ENCODE data around the gene BEST4. TPM values are rescaled to one million over a fixed set of nuclear protein-coding genes. Genes with fewer than 3 reads are reported as not detected.
A peak's percentile ranks its signal among the peaks of the same experiment; 100 is the strongest.
"Not testable (repeated sequence)": the region's sequence is repeated elsewhere in the genome, so short reads cannot be mapped to it uniquely, and the experiment has no call there.

The BEST4 gene
- total RNA-seq, 1 donor from 2014 or later: 0.16 TPM

DNA sequence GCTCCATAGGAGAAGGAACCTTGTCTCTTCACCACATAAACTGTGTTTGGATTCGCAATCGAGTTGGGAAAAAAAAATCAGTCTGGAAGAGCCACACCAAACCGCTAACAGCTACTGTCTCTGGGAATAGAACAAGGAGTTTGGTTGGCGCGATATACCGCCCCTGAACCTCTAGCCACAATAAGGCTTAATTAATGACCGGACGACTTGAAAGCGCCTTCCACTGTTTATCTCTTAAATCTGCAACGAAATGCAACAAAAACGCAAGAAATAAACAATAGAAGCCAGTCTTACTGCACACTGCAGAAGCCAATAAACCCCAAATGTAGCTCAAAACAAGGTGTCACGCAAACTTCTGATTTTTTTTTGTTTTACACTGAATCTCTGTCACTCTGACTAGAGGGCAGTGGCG lies 31.2 kb upstream of the BEST4 start:
- DNase-seq: no peak

DNA sequence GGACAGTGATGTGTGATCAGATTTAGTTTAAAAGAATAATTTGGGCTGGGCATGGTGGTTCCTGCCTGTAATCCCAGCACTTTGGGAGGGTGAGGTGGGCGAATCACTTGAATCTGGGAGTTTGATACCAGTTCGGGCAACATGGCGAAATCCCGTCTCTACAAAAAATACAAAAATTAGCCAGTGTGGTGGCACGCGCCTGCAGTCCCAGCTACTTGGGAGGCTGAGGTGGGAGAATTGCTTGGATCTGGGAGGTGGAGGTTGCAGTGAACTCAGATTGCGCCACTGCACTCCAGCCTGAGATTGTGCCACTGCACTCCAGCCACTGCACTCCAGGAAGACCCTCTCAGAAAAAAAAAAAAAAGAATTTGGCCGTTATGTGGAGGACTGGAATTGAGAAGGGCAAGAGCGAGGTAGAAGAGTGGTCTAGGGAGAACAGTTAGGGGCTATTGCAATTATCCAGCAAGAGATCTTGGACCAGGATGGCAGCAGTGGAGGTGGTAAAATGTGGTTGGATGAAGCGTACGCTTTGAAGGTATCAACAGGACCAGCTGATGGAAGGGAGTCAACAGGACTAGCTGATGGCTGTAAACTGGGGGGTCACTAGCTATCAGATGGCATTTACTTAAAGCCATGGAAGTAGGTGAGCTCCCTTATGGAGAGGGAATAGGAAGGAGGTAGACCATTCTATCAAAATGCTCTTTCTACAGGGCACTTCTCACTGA lies 30.0 kb upstream of the BEST4 start:
- no peak for DNase-seq

DNA sequence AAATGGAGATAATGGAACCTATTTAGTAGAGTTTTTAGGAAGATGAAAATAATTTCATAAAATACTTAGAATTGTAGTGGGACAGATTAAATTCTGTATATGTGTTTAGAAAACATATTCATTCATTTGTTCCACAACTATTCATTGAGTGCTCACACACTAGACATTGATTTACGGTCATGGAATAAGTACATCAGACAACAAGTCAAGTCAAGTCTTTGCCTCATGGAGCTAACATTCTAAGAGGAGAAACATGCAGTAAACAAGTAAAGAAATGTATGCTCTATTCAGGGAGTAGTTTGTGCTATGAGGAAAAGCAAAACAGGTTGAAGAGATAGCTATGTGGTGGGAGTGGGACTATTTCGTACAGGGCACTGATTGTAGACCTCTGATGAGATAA lies 29.3 kb upstream of the BEST4 start:
- no peak for DNase-seq

DNA sequence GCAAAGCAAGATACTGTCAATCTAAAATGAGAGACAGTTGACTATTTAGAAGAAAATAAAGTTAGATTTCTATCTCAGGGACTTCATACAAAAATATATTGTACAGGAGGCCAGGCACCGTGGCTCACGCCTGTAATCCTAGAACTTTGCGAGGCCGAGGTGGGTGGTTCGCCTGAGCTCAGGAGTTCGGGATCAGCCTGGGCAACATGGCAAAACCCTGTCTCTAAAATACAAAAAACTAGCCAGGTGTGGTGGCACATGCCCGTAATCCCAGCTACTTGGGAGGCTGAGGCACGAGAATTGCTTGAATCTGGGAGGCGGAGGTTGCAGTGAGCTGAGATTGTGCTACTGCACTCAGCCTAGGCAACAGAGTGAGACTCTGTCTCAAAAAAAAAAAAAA lies 28.0 kb upstream of the BEST4 start:
- not testable (repeated sequence) for DNase-seq

DNA sequence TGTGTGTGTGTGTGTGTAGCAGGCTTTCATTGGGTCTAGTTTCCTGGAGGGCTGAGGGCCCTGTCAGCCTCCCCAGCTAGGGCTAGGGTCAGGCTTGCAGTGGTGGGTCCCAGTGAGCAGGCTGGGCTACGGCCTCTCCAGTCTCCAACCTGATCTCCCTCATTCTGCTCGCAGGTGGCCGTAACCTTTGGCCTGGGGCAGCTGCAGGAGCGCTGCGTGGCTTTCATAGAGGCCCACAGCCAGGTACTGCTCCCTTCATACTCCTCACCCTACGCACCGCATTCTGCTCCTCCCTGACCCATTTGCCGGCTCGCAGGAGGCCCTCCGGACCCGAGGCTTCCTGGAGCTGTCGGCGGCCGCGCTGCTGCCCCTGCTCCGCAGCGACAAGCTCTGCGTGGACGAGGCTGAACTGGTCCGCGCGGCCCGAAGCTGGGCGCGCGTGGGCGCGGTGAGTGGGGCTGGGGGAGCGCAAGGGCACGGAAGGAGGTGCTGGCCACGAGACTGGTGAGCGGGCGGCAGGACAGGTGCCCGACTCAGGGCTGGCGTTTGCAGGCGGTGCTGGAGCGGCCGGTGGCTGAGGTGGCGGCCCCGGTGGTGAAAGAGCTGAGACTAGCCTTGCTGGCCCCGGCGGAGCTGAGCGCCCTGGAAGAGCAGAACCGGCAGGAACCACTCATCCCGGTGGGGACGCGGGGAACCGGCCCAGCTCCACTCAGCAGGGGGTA lies 25.0 kb upstream of the BEST4 start:
- DNase-seq: no peak

DNA sequence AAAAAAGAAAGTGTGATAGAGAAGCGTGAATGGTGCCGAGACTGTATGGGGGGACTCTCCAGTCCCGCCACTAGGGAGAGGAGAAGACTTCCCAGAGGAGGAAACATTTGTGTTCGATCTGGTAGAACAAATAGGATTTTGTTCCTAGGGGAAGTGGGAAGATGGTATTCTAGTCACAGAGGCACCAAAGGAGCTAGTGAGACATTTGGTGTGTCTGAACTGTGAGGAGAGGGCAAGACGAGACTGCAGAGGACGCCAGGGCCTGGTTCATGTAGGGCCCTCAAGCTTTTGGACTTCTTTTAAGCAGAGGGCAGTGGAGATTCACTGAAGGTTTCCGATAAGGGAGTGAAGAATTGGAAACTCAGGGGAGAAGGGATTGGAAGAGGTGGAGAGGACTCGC lies 23.3 kb upstream of the BEST4 start:
- DNase-seq: no peak

DNA sequence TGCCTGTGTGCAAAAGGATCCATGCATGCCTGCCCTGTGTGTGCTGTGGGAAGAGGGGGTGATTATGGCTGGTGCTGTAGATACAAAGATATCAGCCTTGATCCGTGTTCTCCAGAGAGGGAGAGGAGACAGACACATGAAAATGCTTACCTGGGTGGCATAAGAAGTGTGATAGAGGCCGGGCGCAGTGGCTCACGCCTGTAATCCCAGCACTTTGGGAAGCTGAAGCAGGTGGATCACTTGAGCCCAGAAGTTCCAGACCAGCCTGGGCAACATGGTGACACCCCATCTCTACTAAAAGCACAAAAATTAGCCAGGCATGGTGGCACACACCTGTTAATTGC lies 22.8 kb upstream of the BEST4 start:
- not testable (repeated sequence) for DNase-seq

DNA sequence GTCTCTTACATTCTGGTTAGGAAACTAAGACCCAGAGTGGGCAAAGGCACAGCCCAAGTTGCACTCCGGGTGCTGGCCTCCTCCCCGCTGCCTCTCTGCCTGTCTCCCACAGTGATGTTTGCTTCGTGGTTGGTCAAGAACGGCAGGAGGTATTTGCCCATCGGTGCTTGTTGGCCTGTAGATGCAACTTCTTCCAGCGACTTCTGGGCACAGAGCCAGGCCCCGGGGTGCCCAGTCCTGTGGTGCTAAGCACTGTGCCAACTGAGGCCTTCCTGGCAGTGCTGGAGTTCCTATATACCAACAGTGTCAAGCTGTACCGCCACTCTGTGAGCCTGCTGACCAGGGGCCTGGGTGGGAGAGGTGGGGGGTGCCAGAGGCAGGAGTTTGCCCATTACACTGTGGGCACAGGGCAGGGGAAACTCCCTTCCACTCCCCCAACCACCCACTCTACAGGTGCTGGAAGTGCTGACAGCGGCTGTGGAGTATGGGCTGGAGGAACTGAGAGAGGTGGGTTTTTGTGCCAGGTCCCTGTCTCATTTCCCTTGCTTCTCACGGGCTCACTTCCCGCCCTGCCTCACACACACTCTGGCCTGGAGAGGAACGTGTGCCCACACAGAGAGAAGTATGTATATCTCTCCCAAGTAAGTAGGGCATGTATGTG lies 22.3 kb upstream of the BEST4 start:
- DNase-seq: no peak

DNA sequence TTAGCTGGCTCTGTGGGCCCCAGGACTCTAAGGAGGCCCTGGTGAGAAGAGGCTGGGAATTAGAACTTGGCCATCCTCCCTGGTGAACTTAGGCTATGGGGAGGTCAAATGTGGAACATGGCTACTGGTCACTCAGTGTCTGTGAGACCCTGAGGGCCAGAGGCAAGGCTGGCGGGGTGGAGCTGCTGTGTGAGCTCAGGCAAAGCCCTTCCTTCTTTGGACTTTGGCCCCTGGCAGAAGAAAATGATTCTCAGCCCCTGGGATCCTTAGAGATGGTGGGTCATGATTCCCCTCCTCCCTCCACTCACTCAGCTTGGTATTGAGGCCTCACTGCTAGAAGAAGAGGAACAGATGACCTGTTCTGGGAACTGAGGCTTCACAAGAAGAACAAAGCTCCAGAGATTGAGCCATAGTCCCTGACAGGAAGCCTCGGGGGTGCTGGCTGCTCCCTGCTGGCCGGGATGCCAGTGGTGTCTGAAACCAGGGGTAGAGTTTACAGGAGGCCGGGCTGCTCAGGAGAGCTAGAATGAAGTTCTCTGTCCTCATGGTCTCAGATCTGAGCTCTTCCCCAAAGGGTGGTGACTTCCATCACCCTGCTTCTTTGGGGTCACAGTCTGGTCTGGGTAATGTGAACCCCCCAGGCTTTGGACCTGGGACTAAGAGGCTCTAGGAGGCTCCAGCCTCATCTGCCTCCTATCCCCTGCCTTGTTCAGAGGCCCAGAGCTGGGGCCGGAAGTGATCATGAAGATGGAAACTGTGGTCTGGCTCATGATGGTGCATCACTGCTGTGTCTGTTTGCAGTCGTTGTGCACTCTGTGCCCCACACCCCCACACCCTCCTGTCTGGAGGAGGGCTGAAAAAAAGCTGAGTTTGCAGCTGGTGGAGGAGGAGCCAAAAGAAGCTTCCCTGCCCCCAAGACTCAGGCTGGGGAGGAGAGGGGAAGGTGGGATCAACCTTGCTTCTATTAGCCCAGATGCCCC lies 21.3 kb upstream of the BEST4 start:
- DNase-seq: no peak

DNA sequence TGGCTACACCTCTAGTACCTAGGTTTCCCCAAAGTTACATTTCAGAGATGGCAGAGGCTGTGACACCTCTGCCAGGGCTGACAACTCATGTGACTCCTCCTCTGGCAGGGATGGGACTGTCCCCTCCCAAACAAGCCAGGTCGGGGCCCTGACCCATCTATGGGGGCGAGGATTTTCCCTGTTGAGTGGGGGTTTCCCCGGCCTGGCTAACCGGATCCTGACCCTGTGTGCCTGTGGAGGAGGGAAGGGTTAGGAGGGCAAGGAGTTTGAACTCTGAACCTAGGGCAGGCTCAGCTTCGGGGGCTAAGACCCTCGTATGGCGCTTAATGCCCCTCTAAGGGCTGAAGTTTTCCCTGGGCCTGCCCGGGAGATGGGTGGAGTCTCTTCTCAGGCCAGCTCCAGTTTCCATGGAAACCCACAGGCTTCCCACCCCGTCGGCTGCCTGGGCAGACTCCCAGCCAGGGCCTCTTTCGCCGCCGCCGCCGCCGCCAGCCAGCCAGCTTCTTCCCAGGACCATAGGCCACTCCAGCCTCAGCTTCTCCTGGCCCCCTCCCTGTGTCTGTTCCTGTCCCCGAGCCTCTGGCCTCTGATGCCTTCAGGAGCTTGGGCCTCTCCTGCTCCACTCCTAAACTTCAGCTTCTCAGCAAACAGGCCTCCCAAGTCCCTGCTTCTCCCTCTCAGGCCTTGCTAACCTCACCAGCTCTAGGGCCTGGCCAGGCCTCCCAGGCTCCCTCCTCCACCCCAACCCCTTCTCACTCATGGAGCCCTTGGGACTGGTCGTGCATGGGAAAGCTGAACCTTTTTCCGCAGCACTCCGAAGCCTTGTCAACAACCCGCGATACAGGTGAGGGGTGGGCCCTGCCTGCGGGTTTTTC lies 20.3 kb upstream of the BEST4 start, which contains the start of gene BTBD19:
Gene BTBD19 (plus strand): TSS at position 461 of the 875 bp plus-strand sequence. CDS start 298 bp downstream, at position 759.
- DNase-seq: peak; percentile 74

DNA sequence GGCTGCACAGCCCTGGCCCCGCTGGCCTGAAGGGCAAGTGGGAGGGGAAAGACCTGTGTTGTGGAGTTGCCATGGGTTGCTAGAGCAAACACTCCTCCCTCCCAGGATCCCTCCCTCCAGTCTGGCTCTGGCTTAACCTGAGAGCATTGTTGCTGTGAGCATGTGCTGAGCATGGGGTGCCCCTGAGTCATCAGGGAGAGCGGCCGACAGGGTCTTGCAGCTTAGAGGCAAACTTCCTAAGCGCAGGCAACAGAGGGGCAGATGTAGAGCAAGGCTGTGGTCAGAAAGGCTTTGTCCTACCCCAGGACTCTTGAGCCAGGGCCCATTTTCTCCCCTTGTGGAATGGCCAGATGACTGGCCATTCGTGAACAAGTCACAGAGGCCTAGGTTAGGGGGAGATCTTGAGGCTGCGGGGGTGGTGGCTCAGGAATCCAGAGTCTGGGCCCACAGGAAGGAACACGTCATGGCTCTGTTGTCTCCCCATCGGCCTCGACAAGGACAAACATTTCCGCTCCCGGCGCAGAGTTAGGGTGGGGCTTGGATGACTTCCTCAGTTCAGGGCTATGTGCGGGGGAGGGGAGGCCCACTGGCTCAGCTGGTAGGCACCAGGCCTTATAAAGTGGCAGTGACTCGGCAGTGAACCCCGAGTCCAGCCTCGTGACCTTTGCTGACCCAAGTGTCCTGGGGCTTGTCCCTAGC lies 19.5 kb upstream of the BEST4 start:
- DNase-seq: peak; percentile 47

DNA sequence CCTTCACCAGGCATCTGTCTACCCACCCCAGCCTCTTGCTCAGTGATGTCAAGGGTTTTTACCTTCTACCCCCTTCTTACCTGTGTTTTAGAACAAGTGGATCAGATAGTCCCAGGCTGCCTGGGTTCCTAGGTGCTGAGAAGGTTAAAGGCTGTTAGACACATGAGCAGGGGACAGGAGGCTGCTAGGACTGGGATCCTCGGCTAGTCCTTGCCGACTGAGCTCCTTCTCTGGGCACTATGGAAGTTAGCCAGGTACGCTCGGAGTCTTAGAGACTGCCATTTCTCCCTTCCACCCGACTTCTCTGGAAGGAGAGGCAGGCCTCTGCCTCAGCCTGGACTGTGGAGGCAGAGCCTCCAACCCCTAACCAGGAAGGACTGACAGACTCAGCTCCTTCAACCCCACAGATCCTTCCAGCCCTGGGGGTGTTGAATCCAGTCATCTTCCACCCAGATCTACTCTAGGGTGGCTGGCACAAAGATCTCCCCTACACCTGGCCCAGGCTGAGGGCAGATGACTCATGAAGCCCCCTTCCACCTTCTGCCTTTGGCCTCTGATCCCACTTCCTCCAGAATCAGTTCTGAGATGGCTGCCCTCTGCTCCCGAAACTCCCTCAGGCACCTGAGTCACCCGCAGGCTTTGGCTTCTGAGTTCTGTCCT lies 18.9 kb upstream of the BEST4 start, which contains the start of gene DYNLT4:
Gene DYNLT4 (minus strand): TSS at position 648 of the 660 bp plus-strand sequence. CDS start 683 bp downstream, outside the sequence.
- DNase-seq: no peak

DNA sequence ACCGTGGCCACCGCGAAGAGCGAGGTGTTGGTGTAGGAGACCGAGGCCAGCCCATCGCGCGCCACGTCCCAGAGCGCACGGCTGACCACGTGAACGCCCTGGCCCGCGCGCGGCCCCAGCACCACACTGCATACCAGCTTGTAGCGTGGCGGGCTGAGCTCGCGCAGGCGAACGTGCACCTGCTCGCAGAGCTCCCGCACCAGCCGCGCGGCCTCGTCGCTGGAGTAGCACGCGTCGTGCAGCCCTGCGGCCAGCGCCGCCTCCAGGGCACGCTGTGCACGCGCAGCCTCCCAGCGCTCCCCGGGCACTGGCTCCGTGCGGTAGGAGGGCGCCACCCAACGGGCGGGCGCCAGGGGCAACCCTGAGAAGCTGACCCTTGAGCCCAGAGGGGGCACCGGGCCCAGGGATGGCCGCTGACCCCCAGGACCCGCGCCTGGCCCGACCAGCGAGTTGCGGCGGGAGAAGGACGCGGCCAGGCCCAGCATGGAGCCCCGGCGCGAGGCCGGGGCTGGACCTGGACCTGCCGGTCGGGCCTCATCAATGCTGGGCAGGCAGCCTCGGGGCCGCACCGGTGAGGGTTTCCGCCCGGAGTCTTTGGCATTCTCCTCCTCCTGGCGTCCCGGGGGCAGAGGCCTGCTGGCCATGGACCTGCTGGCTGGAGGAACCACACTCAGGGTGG lies 18.2 kb upstream of the BEST4 start:
- no peak for DNase-seq

DNA sequence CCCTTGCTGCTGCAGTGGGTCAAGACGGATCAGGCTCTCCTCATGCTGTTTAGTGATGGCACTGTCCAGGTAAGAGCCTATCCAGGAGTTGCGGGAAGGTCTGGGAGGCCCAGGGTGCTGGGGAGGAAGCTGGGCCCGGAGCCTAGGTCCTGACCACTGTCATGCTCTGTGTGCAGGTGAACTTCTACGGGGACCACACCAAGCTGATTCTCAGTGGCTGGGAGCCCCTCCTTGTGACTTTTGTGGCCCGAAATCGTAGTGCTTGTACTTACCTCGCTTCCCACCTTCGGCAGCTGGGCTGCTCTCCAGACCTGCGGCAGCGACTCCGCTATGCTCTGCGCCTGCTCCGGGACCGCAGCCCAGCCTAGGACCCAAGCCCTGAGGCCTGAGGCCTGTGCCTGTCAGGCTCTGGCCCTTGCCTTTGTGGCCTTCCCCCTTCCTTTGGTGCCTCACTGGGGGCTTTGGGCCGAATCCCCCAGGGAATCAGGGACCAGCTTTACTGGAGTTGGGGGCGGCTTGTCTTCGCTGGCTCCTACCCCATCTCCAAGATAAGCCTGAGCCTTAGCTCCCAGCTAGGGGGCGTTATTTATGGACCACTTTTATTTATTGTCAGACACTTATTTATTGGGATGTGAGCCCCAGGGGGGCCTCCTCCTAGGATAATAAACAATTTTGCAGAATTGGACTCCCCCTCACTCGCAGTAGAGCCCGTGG lies 17.5 kb upstream of the BEST4 start:
- no peak for DNase-seq

DNA sequence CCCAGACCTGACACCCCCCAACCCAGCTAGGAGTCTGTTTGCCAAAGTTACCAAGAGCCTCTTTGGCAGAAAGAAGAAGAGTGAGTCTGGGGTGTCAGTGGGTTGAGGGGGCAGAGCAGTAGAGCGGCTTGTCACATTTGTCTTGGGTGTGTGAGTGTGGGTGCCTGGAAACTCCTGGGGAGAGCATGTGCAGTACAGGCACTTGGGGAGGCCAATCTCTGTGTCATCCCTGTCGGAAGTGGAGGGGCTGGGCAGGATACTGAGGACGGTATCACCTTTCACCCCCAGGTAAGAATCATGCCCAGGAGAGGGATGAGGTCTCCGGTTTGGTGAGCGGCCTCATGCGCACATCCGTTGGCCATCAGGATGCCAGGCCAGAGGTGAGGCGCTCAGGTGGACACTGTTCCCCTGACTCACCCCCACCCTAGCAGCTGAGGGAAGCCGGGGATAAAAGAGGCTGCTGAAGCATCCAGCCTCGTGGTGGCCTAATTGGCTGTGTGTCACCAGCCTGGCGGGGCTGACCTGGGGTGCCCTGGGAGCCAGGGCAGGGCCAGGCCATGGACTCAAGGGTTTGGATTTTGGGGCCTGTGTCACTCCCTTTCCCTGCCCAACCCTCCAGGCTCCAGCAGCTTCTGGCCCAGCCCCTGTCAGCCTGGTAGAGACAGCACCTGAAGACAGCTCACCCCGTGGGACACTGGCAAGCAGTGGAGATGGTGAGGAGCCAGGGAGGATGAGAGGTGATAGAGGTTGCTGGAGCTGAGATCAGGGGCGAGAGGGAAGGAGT lies 15.5 kb upstream of the BEST4 start:
- DNase-seq: no peak

DNA sequence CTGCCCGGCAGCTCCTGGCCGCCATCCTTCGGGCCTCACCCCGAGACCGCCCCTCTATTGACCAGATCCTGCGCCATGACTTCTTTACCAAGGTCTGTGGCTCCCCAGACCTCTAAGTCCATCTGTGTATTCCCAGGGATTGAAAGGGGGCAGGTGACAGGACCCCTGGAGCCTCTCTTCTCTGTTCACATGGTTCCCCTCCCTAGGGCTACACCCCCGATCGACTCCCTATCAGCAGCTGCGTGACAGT lies 15.0 kb upstream of the BEST4 start:
- DNase-seq: no peak

DNA sequence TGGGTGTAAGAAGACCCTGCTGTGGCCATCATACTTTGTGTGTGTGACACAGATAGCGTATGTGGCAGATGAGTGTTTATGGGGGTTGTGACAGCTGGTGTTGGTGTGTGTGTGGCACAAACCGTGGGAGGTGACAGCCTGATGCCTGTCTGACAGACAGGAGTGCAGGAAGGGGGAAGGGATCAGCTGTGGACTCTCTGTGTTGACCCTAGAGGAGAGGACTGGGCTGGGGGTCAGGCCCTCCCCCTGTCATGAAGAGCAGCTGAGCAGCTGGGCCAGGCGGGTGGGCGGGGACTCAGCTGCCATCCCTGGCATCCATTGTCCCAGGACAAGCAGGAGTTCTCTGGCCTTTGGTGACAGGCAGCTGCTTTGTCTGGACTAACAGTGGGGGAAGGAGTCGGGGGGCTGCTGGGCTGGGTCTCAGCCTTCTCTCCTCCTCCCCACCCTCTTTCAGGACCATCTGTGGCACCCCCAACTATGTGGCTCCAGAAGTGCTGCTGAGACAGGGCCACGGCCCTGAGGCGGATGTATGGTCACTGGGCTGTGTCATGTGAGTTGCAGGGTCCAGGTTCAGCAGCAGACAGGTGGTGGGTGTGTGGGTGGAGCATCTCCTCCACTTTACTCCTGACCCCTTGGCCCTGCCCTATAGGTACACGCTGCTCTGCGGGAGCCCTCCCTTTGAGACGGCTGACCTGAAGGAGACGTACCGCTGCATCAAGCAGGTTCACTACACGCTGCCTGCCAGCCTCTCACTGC lies 14.5 kb upstream of the BEST4 start:
- DNase-seq: peak; percentile 29
